ENCODE data around the gene OMG.
"Not testable (repeated sequence)": the region's sequence is repeated elsewhere in the genome, so short reads cannot be mapped to it uniquely, and the experiment has no call there.

Gene OMG

DNA sequence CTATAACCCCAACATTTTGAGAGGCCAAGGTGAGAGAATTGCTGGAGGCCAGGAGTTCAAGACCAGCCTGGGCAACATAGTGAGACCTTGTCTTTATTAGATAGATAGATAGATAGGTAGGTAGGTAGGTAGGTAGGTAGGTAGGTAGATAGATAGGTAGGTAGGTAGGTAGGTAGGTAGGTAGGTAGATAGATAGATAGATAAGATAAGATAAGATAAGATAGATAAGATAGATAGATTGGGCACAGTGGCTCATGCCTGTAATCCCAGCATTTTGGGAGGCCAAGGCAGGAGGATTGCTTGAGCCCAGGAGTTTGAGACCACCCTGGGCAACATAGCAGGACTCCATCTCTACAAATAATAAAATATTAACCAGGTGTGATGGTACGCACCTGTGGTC is 34.1 kb downstream of the OMG start:
- not testable (repeated sequence) for DNase-seq (ENCODE audit: low read depth in 2 of 2)

DNA sequence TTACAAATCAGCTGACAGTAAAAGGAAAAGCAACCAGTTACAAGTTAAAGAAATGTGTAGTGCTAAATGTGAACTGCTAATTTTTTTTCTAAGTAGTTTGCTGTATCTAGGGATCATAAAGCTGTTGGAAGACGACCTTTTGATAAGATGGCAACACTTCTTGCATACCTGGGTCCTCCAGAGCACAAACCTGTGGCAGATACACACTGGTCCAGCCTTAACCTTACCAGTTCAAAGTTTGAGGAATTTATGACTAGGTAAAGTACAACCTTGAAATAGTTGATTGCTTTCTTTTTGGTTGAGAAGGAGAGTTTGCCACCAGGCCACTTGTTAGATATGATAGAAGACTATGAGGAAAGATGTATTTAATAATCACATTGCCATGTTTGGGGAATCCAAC is 35.4 kb downstream of the OMG start:
- no peak for DNase-seq (ENCODE audit: low read depth in 2 of 2)

DNA sequence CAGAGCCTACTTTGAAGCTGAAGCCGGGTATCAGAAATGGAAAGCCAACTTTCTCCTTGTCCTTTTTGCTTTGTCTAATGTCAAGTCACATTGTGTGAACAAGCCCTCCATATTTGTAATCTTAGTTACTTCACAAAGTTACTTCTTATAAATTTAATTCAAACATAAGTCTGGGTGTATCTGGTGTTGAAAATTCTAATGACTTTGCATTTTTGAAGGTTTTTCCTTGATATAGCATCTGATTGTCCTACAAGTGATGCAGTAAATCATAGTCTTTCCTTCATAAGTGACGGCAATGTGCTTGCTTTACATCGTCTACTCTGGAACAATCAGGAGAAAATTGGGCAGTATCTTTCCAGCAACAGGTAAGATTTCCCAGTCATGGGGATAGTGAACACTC is 36.9 kb downstream of the OMG start:
- no peak for DNase-seq (ENCODE audit: low read depth in 2 of 2)

DNA sequence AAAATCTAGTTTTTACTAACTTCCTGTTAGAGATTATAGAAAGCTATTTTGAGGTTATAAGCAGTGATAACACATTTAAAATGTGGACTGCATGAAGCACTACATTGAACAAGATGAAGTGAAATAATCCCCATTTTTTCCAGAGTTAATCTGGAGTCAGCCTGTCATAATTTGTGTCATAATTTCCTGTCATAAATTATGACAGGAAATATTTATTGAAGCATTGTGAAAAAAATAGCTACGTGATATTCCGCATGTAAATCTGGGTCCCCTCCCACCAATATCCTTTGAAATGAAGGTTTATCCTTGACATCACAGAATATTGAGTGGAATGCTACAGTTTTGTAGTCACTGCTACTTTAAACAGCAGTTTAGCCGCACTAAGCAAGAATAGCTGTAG is 40.1 kb downstream of the OMG start:
- DNase-seq (ENCODE audit: low read depth in 2 of 2) = no peak

DNA sequence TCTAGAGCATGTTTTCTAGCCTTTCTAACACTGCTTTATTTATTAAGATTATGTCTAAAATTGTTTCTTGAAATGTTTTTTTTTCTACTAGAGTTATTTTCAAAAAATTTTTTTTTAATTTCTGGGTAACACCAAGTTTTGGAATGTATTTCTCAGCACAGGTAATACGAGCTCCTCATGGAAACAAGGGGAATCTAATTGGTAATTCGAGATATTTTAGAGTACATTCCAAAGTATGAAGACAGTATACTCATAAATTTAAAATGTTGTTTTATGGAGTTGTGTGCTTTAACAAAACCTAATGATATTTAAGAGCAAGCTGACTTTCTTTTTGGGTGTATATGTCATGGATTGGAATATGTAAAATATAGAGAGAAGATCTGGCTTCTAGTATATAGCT is 42.4 kb downstream of the OMG start:
- DNase-seq (ENCODE audit: low read depth in 2 of 2) = no peak

DNA sequence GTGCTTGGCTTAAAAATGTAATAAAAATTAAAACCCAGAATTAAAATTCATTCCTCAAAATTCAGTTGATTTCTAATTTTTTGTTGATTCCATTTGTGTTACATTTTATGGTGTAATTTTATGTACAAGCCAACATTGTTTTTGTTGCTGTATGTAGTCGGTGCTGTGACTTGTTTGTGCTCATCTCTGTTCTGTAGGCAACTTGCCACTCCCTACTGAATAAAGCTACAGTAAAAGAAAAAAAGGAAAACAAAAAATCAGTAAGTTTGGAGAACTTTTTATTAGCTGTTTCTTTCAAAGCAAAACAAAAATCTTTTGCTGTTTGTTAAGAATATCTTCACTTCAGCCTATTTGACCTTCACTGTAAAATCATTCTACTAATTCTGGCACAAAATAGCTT is 44.3 kb downstream of the OMG start:
- DNase-seq (ENCODE audit: low read depth in 2 of 2) = no peak

DNA sequence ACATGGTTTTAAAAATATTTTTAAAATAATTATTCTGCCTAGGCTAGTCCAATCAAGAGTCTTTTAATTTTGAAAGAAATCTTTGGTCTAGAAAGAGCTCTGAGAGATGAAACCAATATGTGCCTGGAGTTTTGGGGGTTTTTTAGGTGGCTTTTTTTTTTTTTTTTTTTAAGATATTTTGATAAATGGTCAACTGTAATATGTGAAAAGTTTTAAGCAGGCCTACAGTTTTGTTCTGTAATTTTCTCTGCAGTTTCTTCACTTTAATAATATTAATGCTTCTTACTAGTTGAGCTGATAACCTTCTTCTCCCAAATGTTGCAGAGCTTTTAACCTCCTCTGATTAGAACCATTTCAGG is 45.1 kb downstream of the OMG start:
- DNase-seq (ENCODE audit: low read depth in 2 of 2) = no peak

DNA sequence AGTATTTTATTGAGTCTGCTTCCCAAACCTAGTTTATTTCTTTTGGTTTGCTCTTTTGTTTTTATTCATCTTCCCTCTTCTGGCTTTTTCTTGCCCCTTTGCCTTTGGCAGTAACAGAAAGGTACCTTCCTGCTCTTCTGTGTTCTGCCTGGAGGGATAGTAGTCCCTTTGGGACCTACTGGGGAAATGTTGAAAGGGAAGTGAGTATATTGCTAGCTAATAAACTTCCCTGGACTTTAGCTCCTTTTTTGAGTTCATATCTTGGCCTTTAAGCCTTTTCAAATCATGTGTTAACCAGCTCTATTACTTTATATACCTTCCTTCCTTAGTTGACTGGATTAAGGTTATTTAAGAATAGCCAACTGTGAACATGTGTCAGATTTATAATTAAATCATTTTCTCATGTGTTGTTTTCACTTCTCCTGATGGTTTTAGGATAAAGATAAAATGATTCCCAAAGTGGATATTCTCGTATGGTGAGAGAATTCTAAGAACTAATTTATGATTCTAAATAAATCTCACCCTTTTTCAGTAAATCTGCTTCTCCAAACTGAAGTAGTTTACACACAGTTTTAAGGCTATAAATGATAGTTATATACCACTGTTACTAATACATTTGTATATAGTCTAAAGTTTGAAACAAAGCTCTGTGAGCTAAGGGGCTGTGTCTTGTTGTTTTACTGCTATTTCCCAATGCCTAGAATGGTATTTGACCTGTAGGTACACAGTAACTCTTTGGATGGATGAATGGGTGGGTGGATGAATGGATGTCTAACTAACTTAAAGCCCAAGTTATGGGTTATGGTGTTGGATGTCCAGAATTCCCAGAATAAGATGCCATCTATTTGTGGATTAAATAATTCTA is 45.7 kb downstream of the OMG start:
- DNase-seq (ENCODE audit: low read depth in 2 of 2) = no peak

DNA sequence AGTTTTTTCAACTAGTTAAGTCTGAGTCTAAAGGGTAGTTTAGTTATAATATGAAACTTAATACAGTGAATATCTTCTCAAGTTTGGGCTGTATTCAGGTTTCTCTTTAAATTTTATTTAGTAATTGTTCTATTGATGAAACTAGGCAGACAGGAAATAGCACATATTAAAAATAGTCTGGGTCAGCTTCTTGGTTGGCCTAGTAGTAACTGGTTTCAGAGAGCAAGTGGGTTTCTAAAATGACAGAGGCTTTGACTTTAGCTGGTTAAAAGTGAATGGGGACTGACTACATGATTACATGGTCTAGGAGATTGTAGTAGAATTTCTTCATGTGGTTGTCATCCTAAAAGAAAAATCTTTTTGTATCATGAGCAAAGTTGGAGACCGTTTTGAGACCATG is 46.8 kb downstream of the OMG start:
- DNase-seq (ENCODE audit: low read depth in 2 of 2) = no peak

DNA sequence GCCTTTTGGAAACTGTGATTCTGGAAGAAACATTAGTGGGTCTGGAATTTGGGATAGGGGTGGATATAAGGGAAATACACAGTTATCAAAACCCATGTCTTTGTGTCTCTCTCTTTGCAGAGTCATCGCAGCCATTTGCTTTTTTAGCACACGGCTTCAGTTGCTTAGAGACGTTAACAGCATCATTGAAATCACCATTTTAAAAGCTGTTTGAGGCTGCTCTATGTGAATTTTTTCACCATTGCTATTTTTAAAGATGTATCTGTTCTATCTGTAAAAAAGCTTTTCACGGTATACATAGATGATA is 47.3 kb downstream of the OMG start:
- DNase-seq (ENCODE audit: low read depth in 2 of 2) = no peak

DNA sequence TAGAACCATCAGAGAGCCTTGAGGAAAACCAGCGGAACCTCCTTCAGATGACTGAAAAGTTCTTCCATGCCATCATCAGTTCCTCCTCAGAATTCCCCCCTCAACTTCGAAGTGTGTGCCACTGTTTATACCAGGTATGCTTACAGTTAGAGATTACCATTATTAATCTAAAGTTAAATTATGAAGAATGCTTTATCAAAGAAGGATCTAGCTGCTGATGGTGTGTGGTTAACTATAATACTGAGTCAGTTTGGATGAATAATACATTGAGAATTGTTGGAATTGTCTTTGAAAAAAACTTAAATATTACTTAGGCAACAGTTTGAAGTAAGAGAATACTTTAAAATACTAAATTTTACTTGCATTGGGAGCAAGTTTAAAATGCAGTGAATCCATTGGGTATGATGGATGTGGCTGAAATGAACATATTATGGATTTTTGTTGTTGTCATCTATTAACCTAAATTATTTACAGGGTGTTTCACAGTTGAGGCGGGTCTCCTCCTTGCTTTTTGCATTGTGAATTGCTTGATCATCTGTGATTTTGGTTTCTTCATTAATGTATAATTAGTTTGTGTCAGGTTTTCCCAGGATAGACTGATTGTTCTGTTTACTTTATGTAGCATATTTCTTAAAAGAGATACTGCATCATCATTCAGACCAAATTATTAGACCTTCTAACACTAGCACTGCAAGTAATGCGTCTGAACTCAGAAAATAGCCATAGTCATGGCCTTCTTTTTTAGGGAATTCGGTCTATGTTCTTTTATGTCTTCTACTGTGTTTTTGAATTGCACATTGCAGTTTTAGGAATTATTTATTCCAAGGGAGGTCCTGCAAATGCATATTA is 47.8 kb downstream of the OMG start:
- no peak for DNase-seq (ENCODE audit: low read depth in 2 of 2)

Data from stimulated activated CD8-positive, alpha-beta memory T cell treated with anti-CD3 and anti-CD28 coated beads, Interleukin-15, amount 100 ng/mL, for 4 hours (primary cell).